ENCODE data around the gene ENTHD1. TPM values are rescaled to one million over a fixed set of nuclear protein-coding genes. Genes with fewer than 3 reads are reported as not detected.
"Not testable (repeated sequence)": the region's sequence is repeated elsewhere in the genome, so short reads cannot be mapped to it uniquely, and the experiment has no call there.

ENTHD1 gene
- total RNA-seq, 1 donor from 2014 or later = 0.08 TPM

- peaks cover 4% of the 10 kb centered on the region for H3K36me3 Mint-ChIP-seq (ENCODE audit: low read depth)
- H3K27ac Mint-ChIP-seq = no peak overlapping the region
- DNase-seq (ENCODE audit: low spot score) = no peak
- H3K4me3 Mint-ChIP-seq = no peak overlapping the region
- peaks cover 36% of the 10 kb centered on the region for H3K4me1 Mint-ChIP-seq (ENCODE audit: low read depth)
- peaks cover 2% of the 10 kb centered on the region for H3K27me3 Mint-ChIP-seq (ENCODE audit: insufficient read depth)
- intact Hi-C loops (cut with micrococcal nuclease) = no loop called here
- H3K9me3 Mint-ChIP-seq = peaks cover 10% of the 10 kb centered on the region
These were observed 149.2 kb downstream of the ENTHD1 start for GRCh38 chr22:39744353-39744752.

GRCh38 chr22:39743935-39744334, 149.6 kb downstream of the ENTHD1 start:
- Mint-ChIP-seq H3K9me3 (peaks cover 15% of the 10 kb centered on the region), H3K4me3 (no peak overlapping the region), H3K36me3 (ENCODE audit: low read depth) (peaks cover 6% of the 10 kb centered on the region), H3K27me3 (ENCODE audit: insufficient read depth) (peaks cover 2% of the 10 kb centered on the region), H3K27ac (no peak overlapping the region), H3K4me1 (ENCODE audit: low read depth) (peaks cover 36% of the 10 kb centered on the region)
- DNase-seq (ENCODE audit: low spot score) = no peak
- intact Hi-C loops (cut with micrococcal nuclease) = no loop called here

- Mint-ChIP-seq H3K36me3 (ENCODE audit: low read depth) (peaks cover 6% of the 10 kb centered on the region), H3K4me1 (ENCODE audit: low read depth) (peaks cover 10% of the 10 kb centered on the region), H3K9me3 (peaks cover 15% of the 10 kb centered on the region), H3K27ac (no peak overlapping the region), H3K4me3 (no peak overlapping the region), H3K27me3 (ENCODE audit: insufficient read depth) (peaks cover 8% of the 10 kb centered on the region)
- no peak for DNase-seq (ENCODE audit: low spot score)
- intact Hi-C loops (cut with micrococcal nuclease) = no loop called here
These were observed 154.1 kb downstream of the ENTHD1 start for GRCh38 chr22:39739338-39740027.

- peaks cover 5% of the 10 kb centered on the region for H3K36me3 Mint-ChIP-seq (ENCODE audit: low read depth)
- no peak overlapping the region for H3K4me3 Mint-ChIP-seq
- peaks cover 6% of the 10 kb centered on the region for H3K27me3 Mint-ChIP-seq (ENCODE audit: insufficient read depth)
- no peak for DNase-seq (ENCODE audit: low spot score)
- H3K9me3 Mint-ChIP-seq = peaks cover 15% of the 10 kb centered on the region
- intact Hi-C loops (cut with micrococcal nuclease) = no loop called here
- peaks cover 2% of the 10 kb centered on the region for H3K4me1 Mint-ChIP-seq (ENCODE audit: low read depth)
- H3K27ac Mint-ChIP-seq = no peak overlapping the region
These were observed 154.8 kb downstream of the ENTHD1 start for GRCh38 chr22:39738746-39739145.

GRCh38 chr22:39735776-39736175, 157.8 kb downstream of the ENTHD1 start:
- peaks cover 6% of the 10 kb centered on the region for H3K27me3 Mint-ChIP-seq (ENCODE audit: insufficient read depth)
- H3K4me3 Mint-ChIP-seq = no peak overlapping the region
- peaks cover 8% of the 10 kb centered on the region for H3K9me3 Mint-ChIP-seq
- no peak overlapping the region for H3K27ac Mint-ChIP-seq
- intact Hi-C loops (cut with micrococcal nuclease) = no loop called here
- H3K4me1 Mint-ChIP-seq (ENCODE audit: low read depth) = no peaks in the 10 kb centered on the region
- peaks cover 2% of the 10 kb centered on the region for H3K36me3 Mint-ChIP-seq (ENCODE audit: low read depth)
- no peak for DNase-seq (ENCODE audit: low spot score)

GRCh38 chr22:39734866-39735265, 158.7 kb downstream of the ENTHD1 start:
- Mint-ChIP-seq H3K27me3 (ENCODE audit: insufficient read depth) (peaks cover 6% of the 10 kb centered on the region), H3K4me3 (no peak overlapping the region), H3K4me1 (ENCODE audit: low read depth) (no peaks in the 10 kb centered on the region), H3K27ac (no peak overlapping the region), H3K9me3 (peaks cover 8% of the 10 kb centered on the region), H3K36me3 (ENCODE audit: low read depth) (peaks cover 2% of the 10 kb centered on the region)
- intact Hi-C loops (cut with micrococcal nuclease) = no loop called here
- no peak for DNase-seq (ENCODE audit: low spot score)

GRCh38 chr22:39734046-39734445, 159.5 kb downstream of the ENTHD1 start:
- H3K4me3 Mint-ChIP-seq; H3K9me3 Mint-ChIP-seq; intact Hi-C loops (cut with micrococcal nuclease); H3K4me1 Mint-ChIP-seq (ENCODE audit: low read depth); H3K27ac Mint-ChIP-seq; H3K27me3 Mint-ChIP-seq (ENCODE audit: insufficient read depth); H3K36me3 Mint-ChIP-seq (ENCODE audit: low read depth); DNase-seq (ENCODE audit: low spot score): not testable (repeated sequence)

- H3K27me3 Mint-ChIP-seq (ENCODE audit: insufficient read depth) = peaks cover 4% of the 10 kb centered on the region
- H3K4me1 Mint-ChIP-seq (ENCODE audit: low read depth) = no peaks in the 10 kb centered on the region
- no peak overlapping the region for H3K4me3 Mint-ChIP-seq
- no peak overlapping the region for H3K27ac Mint-ChIP-seq
- intact Hi-C loops (cut with micrococcal nuclease) = no loop called here
- H3K36me3 Mint-ChIP-seq (ENCODE audit: low read depth) = no peaks in the 10 kb centered on the region
- H3K9me3 Mint-ChIP-seq = no peaks in the 10 kb centered on the region
- no peak for DNase-seq (ENCODE audit: low spot score)
These were observed 160.4 kb downstream of the ENTHD1 start for GRCh38 chr22:39733191-39733590.

GRCh38 chr22:39732625-39733024, 160.9 kb downstream of the ENTHD1 start:
- H3K27ac Mint-ChIP-seq = no peak overlapping the region
- intact Hi-C loops (cut with micrococcal nuclease) = no loop called here
- H3K4me1 Mint-ChIP-seq (ENCODE audit: low read depth) = no peaks in the 10 kb centered on the region
- no peak for DNase-seq (ENCODE audit: low spot score)
- H3K4me3 Mint-ChIP-seq = no peak overlapping the region
- no peaks in the 10 kb centered on the region for H3K36me3 Mint-ChIP-seq (ENCODE audit: low read depth)
- peaks cover 5% of the 10 kb centered on the region for H3K27me3 Mint-ChIP-seq (ENCODE audit: insufficient read depth)
- no peaks in the 10 kb centered on the region for H3K9me3 Mint-ChIP-seq

- intact Hi-C loops (cut with micrococcal nuclease) = no loop called here
- Mint-ChIP-seq H3K4me1 (ENCODE audit: low read depth) (no peaks in the 10 kb centered on the region), H3K4me3 (no peak overlapping the region), H3K27ac (no peak overlapping the region), H3K27me3 (ENCODE audit: insufficient read depth) (peaks cover 4% of the 10 kb centered on the region), H3K9me3 (no peaks in the 10 kb centered on the region), H3K36me3 (ENCODE audit: low read depth) (no peaks in the 10 kb centered on the region)
- DNase-seq (ENCODE audit: low spot score) = no peak
These were observed 161.5 kb downstream of the ENTHD1 start for GRCh38 chr22:39731881-39732555.

GRCh38 chr22:39731481-39731880, 162.1 kb downstream of the ENTHD1 start:
- no peak overlapping the region for H3K27ac Mint-ChIP-seq
- intact Hi-C loops (cut with micrococcal nuclease) = no loop called here
- H3K36me3 Mint-ChIP-seq (ENCODE audit: low read depth) = no peaks in the 10 kb centered on the region
- no peaks in the 10 kb centered on the region for H3K9me3 Mint-ChIP-seq
- peaks cover 2% of the 10 kb centered on the region for H3K27me3 Mint-ChIP-seq (ENCODE audit: insufficient read depth)
- DNase-seq (ENCODE audit: low spot score) = no peak
- H3K4me3 Mint-ChIP-seq = no peak overlapping the region
- H3K4me1 Mint-ChIP-seq (ENCODE audit: low read depth) = no peaks in the 10 kb centered on the region

GRCh38 chr22:39729141-39729934, 164.2 kb downstream of the ENTHD1 start:
- H3K27me3 Mint-ChIP-seq (ENCODE audit: insufficient read depth) = peaks cover 2% of the 10 kb centered on the region
- no peaks in the 10 kb centered on the region for H3K4me1 Mint-ChIP-seq (ENCODE audit: low read depth)
- H3K4me3 Mint-ChIP-seq = no peak overlapping the region
- intact Hi-C loops (cut with micrococcal nuclease) = no loop called here
- no peak for DNase-seq (ENCODE audit: low spot score)
- H3K9me3 Mint-ChIP-seq = no peaks in the 10 kb centered on the region
- no peak overlapping the region for H3K27ac Mint-ChIP-seq
- no peaks in the 10 kb centered on the region for H3K36me3 Mint-ChIP-seq (ENCODE audit: low read depth)

GRCh38 chr22:39728236-39728860, 165.2 kb downstream of the ENTHD1 start:
- Mint-ChIP-seq H3K27ac (no peak overlapping the region), H3K4me1 (ENCODE audit: low read depth) (no peaks in the 10 kb centered on the region), H3K27me3 (ENCODE audit: insufficient read depth) (peaks cover 2% of the 10 kb centered on the region), H3K4me3 (no peak overlapping the region), H3K36me3 (ENCODE audit: low read depth) (no peaks in the 10 kb centered on the region), H3K9me3 (no peaks in the 10 kb centered on the region)
- DNase-seq (ENCODE audit: low spot score) = no peak
- intact Hi-C loops (cut with micrococcal nuclease) = no loop called here
